Middle frontal gyrus (tissue), 1 donor: ENCODE measurements around the gene ARHGAP15.
A peak's percentile ranks its signal among the peaks of the same experiment; 100 is the strongest.

Source experiments
- DNase-seq: peaks from one replicate; pipeline ENCODE4 v3.0.0-alpha.2; 2015; ENCODE audit warnings: low spot score; ENCODE audit errors: extremely low spot score

ARHGAP15 gene

DNA sequence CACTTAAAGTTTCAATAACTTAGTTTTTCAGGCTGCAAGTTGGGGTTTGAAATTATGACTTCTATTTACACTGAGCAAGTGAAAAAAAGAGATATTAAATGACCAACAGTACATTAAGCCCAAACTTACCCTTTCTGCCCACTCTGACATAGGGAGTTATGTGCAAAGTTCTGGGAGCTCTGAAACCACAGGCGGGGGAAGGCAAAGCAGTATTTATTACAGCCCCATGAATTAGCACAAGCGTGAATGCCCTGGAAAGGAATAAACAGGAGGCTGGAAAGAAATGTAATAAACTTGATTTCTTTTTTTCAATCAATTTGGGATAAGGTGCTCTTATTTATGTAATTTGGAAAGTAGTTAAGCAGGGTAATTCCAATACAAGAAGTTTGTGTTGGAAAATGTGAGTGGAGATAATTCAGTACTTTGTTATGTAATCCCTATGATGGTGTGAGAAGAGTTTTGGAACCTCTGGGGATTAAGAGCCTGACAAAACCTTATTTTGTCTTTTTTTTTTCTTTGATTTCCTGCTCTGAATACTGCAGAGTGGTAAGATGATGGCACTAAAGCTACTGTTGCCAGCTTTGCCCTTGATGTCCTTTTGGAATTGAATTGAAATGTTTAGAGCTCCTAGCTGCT, 351.5 kb downstream of the ARHGAP15 start:
- no peak for DNase-seq

DNA sequence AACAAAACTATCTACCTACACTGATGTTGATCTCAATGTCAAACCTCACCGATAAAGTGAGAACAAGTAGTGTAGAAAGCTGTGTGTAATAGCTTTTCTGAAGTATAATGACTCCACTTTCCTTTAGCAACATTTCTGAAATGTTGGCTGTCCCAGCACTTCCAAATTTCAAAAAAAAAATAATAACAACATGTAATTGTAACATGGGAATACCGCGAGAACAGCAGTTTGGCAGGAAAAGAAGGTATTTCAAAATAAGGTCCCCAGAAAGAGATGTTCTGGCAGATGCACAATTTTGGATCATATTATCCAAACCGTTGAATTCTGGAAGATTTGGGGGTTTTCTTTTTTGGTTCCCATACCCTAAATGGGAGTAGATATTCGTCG, 352.0 kb downstream of the ARHGAP15 start:
- DNase-seq = no peak

- DNase-seq = no peak
Observed at GRCh38 chr2:143481733-143482132, 352.5 kb downstream of the ARHGAP15 start.

DNA sequence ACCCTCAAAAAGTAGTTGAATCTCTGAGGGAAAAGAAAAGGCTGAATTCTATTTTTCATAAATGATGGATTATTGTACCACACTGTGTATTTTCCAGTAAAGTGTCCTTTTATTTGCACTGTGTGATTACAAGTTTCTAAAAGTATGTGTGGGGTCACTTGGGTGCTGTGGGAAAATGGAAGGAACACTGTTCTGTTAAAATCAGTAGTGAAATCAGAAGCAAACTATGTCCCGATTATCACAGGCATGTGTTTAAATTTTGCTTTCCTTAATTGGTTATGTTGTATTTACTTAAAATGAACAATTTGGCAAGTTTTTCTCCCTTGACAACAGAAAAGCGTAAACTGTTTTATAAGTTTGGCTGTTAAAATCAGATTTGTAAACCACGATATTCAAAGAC, 353.1 kb downstream of the ARHGAP15 start:
- DNase-seq = no peak

DNA sequence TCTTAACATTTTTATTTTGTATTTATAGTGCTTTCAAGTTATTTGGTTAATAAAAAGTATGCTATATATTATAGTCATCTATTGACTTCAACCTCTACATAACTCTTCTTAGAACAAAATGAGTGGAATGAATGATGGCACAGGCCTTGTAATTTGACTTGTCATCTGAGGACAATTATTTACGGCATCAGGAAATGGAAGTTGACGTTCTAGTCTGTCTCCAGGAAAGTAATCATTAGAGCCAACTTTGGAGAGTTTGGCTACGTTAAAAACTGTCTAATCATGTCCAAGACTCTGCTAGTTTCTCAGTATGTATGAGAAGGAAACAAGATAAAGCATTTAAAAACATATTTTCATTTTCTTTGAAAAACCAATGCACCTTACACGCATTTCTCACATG, 353.6 kb downstream of the ARHGAP15 start:
- no peak for DNase-seq

DNA sequence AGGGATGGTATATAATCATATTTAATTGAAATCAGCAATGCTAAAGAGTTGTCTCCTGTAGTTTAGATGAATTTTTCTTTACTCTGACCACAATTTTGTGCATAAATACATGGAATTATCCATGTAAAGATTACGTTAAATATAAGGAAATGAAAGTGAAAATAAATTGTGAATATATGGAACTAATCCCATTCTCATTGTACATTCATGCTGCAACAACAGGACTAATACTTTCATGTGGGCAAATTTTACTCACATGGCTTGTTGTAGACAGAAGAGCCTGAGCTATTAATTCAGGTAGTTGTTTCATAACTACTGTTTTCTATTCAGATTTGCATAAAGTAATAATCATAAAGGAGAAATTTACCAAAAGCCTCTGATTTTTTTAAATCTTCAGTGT, 357.8 kb downstream of the ARHGAP15 start:
- DNase-seq = no peak

DNA sequence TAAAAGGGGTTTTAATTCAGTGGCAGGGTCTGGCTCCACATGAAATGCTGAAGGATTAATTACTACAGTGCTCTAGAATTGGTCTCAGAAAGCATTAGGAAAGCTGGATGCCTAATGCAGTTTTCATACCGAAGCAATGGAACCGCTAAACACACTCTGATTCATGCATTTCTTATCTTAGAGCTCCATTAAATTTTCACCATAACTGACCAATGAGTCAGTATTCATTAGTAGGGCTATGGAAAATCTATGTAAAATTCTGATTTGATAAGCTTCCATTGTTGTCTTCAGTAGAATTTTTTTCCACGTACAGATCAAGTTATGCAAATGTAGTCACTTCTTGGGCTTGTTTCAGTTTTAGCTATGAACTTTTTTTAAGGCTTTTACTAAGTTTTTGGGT, 359.9 kb downstream of the ARHGAP15 start:
- DNase-seq = no peak

DNA sequence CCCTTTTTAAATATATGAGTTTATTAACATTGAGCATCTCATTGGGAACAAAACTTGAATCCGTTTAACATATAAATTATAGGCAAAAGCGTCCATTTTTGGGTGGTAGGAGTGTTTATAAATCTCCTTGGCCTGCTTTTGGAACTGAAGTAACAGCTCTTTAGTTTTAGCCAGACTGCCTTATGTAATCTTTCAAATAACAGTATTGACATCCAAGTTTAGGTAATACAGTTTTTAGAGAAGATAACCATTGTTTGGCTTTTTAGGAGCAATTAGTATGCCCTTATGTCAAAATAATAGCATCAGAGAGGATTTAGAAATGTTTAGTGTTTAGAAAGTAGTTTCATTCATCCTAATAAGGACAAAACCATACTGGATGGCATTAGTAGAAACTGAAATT, 361.9 kb downstream of the ARHGAP15 start:
- DNase-seq = no peak

GRCh38 chr2:143493339-143493738, 364.1 kb downstream of the ARHGAP15 start:
- no peak for DNase-seq

DNA sequence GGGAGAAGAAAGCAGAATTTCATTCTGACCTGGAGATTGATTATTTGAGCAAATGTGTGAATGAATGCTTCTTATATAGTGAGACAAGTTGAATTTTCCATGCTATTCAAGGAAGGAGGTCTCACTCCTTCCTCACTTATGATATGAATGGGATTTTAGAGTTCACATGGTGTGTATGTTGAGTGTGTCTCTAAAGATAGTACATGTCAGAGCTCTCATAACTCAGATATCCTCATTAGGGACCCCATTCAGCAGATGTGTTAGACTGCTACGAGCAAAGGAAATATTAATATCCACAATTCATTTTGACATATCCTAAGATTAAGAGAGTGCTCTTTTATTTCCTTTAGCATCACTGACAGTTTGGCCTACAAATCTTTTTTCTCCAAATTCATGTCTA, 368.5 kb downstream of the ARHGAP15 start:
- no peak for DNase-seq

DNA sequence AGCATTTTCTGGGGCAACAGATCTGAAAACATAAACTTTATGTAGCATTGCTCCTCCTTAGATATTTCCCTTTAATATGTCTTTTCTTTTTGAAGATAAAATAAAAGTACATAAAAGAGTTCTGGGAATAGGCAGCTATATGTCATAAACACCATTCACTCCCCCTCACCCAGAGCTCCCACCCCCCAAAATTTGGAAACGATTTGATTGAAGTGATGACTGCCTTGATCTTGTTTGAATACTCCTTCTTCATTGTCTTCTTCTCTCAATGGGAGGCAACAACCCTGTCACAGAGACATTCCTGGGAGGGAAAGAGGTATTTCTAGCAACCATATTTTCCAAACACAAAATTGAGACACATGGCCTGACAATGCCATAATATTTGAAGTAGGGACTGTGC, 369.3 kb downstream of the ARHGAP15 start:
- no peak for DNase-seq

- no peak for DNase-seq
Observed at GRCh38 chr2:143499061-143499460, 369.8 kb downstream of the ARHGAP15 start.

DNA sequence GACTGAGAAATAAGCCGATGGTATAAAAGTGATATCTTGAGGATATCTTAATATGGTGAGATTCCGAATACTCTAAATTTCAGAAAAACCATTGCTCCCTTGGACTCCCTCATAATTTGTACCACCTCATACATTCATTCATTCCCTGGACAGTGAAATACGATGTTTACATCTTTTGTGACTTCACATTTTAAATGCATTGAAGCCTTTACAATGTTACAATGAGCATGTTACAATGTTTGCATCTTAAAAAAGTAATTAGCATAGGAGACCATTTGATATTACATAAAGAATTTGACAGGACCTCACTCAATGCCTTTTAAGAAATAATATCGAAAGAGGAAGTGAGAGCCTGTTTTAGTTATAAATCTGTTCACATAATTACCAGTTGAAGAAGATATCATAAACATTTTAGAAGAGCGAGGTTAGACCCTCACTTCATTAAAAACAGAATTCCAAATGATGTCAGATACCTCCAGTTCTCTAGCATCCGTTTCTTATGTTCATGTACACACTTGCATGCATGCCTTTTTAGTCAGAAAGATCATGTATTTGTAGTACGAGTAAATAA, 372.0 kb downstream of the ARHGAP15 start:
- DNase-seq = no peak

DNA sequence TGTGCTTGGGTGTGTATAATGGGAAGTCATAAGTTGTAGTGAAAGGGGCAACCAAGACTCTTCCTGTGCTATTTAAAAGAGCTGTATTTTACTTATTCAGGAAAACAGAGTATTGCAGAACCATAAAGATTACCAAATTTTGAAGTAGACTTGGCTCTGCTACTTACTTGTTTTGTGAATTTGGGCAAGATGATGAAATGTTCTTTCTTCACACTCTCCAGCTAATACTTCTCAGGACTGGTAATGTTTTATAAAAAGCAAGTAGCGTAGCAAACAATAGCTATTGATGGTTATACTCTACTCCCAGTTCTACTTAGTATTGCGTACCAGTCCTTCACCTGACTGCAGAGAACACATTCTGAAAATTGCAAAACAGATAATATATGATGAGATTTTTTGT, 374.1 kb downstream of the ARHGAP15 start:
- no peak for DNase-seq

- no peak for DNase-seq
Observed at GRCh38 chr2:143504397-143504796, 375.2 kb downstream of the ARHGAP15 start.

DNA sequence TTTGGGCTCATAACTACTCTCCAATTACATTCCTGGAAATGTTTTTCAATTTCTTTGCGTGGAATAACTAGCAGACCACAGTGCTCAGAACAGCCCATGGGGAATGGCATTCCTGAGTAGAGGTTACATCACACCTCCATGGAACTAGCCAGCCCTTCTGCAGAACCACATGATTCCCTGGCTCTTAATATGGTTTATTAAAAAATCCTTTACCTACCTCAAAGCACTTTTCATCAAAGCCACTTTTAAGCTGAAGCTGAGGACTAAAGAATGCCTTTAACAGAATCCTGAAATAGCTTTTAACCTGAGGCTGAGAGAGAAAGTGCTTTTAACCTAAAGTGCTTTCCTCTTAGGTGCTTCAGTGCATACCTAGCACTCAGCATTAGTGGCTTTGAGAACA, 376.3 kb downstream of the ARHGAP15 start:
- no peak for DNase-seq

DNA sequence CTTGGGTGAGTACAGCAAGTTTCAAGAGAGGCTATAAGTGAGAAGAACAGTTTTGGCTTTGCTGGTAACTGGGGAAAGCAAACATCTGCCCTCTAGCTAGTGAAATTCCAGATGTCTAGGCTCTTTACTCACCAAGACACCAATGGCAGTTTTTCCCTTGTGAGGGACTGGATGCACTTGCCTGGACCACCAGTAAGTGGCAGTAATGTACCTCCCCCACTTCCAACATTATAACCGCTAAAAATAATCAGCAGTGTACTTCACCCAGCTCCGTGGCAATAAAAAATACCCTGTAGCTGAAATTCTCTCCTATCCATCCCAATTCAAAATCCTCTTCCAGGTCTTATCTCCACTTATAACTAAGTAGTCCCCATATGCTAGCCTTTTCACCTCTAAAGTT, 383.9 kb downstream of the ARHGAP15 start:
- DNase-seq = peak; percentile 20

GRCh38 chr2:143514413-143514812, 385.2 kb downstream of the ARHGAP15 start:
- no peak for DNase-seq

DNA sequence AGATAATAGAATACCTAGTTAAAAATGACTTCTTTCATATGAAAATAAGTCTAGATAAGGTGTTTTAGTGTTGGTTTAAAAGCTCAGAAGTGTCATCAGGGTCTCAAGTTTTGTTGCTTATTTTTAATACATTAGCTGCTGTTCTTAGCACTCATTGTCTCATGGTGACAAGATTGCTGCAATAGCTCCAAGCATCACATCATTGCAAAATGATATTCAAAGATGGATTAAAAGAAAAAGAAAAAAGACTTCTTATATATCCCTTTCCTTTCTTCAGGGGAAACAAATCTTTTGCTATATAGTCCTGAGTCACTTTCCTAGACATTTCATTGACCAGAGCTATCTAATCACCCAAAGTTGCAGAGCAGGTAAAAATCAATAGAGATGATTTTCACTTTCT, 386.1 kb downstream of the ARHGAP15 start:
- DNase-seq = no peak

DNA sequence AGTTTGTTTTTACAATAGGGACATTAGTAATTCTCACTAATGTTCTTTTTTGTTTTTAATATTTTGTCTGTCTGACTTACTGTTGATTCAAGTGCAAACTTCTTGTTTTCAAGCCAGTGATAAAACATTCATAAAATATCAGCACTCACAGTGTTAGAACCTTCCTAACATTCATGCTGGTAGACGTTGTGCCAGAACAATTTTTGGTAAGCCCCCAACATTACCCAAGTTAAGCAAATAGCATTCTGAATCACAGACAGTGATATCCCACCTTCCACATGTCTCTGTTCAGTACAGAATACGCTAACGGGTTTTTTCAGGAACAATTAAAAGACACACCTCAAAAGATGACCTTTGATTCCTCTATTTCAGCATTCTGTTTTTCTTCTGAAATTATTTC, 390.3 kb downstream of the ARHGAP15 start:
- DNase-seq = no peak

GRCh38 chr2:143521396-143521795, 392.2 kb downstream of the ARHGAP15 start:
- no peak for DNase-seq

DNA sequence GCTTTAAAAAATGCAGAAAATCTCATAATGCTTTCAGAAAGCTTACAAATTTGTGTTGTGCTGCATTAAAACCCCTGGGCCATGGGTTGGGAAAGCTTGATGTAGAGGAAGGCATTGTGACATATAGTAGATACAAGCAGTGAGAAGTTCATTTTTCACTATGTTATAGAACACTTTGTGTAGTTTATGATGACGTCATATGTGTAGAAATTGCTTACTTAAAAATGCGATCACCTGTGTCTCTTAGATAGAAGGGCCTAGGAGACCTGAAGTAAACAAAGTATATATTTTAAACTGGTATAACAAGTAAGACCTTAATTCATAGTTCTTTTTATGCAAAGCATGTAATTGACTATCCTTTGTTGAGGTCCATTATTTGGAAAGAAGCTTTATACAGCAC, 393.5 kb downstream of the ARHGAP15 start:
- no peak for DNase-seq

DNA sequence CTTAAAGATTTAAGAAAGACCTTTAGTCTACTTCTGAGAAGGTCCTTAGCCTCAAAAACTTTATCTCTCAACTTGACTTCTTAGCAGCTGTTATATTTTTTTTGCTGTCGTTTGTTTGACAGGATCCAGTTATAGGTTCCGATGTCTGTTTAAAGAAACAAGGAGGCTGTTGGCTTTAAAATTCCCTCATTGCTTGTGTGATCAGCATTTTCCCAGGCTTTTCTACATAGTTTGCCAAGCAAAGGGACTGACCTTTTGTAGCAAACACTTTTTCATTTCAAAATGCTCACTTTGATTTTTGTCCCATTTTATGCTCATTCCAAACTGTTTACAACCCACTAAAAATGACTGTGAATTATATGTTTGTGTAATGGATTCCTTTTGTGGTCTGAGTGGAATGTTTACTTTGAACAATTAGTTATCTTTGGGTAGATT, 394.9 kb downstream of the ARHGAP15 start:
- no peak for DNase-seq
